Neuron (in vitro differentiated cells): ENCODE measurements around the gene CCNY.
"Not testable (repeated sequence)": the region's sequence is repeated elsewhere in the genome, so short reads cannot be mapped to it uniquely, and the experiment has no call there.

Experiments used
- H2AFZ ChIP-seq: one replicate; pipeline ENCODE4 v1.6.1; 2013; ENCODE audit warnings: low read depth, mild to moderate bottlenecking, inconsistent platforms, low read length, moderate library complexity
- H3K27me3 ChIP-seq: one replicate; pipeline ENCODE4 v1.6.1; 2013; ENCODE audit warnings: low read length; ENCODE audit not compliant: insufficient read depth
- H3K36me3 ChIP-seq: one replicate; pipeline ENCODE4 v1.6.1; 2013; ENCODE audit warnings: low read length; ENCODE audit not compliant: insufficient read depth
- H3K4me1 ChIP-seq: one replicate; pipeline ENCODE4 v1.6.1; 2013; ENCODE audit warnings: low read length; ENCODE audit not compliant: insufficient read depth
- H3K4me3 ChIP-seq: 2 replicates; pipeline ENCODE4 v1.5.1; 2013; ENCODE audit warnings: mild to moderate bottlenecking, low read length, moderate library complexity
- H3K9me3 ChIP-seq: one replicate; pipeline ENCODE4 v1.6.1; 2013; ENCODE audit warnings: low read length

The CCNY gene

DNA sequence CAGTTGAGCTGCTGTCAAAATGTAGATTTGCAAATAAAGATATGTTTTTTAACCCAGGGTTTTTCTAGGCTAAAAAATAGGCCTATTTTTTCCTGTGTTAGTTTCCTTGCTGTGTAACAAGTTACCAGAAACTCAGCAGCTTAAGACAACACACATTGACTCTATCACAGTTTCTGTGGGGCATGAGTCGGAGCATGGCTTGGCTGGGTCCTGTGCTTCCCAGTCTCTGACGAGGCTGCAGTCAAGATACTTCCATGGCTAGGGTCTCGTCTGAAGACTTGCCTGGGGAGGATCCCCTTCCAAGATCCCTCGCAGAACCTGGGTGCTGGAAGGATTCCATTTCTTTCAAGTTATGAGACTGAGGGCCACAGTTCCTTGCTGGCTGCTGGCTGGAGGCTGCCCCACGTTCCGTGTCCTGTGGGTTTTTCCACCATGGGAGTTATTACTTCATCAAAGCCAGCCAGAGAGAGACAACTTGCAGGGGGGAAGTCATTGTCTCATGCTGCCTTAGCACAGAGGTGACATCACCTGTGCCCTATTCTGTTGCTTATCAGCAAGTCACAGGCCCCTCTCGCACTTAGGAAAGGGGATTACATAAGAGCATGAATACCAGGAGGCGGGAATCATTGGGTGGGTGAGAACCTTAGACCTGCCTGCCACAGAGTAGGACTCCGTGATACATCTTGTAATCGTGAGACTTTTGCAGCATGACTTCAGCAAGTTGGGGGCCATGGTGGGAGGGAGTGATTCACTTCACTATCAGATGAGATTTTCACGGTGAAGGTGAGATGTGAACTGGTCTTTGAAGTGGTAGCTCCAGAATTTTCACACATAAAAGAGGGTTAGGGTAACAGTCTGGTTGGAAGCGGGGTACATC is 77.9 kb downstream of the CCNY start:
- H3K4me3 ChIP-seq, result no peak overlapping the region
- no peaks in the 10 kb centered on the region for H3K27me3 ChIP-seq
- H3K36me3 ChIP-seq, result no peaks in the 10 kb centered on the region
- H3K9me3 ChIP-seq, result no peaks in the 10 kb centered on the region
- peaks cover 18% of the 10 kb centered on the region for H3K4me1 ChIP-seq
- no peak overlapping the region for H2AFZ ChIP-seq

DNA sequence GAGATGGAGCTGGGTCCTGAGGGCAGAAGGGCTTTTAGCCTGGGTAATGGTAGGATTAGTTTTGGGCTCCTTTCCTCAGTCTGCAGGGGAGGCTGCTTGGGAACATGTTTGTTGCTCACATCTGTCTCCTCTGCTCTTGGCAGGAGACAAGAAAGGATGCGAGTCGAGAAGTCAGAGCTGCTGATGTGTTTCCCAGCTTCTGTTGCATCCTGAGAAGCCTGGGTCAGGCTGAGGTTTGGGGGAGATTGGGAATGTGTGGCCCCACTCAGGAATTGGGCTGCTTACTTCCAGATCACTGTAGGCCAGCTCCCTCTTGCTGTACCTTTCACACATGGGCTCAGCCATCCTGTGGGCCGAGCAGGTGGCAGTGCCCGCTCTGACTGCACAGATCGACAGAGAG is 79.2 kb downstream of the CCNY start:
- Histone ChIP-seq H2AFZ (no peak overlapping the region), H3K4me1 (peaks cover 21% of the 10 kb centered on the region), H3K4me3 (no peak overlapping the region), H3K9me3 (no peaks in the 10 kb centered on the region), H3K36me3 (no peaks in the 10 kb centered on the region), H3K27me3 (no peaks in the 10 kb centered on the region)

DNA sequence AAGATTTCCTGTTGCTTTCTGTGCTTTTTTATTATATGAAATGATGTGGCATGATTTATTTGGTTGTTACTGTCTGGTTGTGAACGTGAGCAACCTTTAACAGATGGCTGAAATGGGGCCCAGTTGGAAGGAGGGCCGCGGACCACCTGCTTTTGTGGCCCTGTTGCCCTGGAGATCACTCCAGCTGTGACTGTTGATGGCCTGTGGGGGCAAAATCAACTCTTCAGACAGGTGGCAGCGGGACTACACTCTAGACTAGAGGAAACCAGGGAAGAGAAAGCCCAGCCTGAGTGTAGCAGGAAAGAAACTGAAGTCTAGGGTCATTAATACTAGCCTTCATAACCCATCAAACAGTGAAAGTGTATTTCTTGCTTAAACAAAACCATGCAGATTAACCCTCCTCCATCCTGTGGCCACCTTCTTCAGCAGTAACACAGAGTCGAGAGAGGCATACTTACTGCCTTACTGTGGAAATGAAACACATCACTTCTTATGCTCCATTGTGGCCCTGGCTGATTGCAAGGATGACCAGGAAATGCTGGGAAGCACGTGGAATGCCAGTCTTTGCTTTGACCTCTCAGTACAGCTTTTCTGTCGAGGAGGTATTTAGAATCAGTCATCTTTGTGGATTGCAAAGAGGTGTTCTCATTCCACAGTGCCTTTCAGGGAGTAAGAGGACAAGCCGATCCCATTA is 80.5 kb downstream of the CCNY start:
- peaks cover 29% of the 10 kb centered on the region for H3K4me1 ChIP-seq
- H2AFZ ChIP-seq, result no peak overlapping the region
- H3K27me3 ChIP-seq, result no peaks in the 10 kb centered on the region
- H3K9me3 ChIP-seq, result no peaks in the 10 kb centered on the region
- no peaks in the 10 kb centered on the region for H3K36me3 ChIP-seq
- no peak overlapping the region for H3K4me3 ChIP-seq

DNA sequence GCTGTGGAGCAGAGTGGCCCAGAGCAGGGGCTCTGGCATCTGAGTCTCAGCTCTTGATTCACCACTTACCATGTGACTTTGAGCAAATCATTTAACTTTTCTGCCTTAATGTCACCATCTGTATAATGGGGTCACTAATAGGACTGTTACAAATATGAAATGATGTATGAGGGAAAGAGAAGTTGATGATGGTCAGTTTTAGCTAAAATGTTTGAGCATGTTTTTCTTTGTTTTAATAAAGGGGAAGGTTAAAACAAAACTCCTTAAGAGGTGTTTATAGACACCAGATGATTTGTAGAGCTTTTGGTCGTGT is 81.0 kb downstream of the CCNY start:
- Histone ChIP-seq H3K27me3 (no peaks in the 10 kb centered on the region), H3K4me3 (no peak overlapping the region), H2AFZ (no peak overlapping the region), H3K4me1 (peaks cover 28% of the 10 kb centered on the region), H3K36me3 (no peaks in the 10 kb centered on the region), H3K9me3 (no peaks in the 10 kb centered on the region)

DNA sequence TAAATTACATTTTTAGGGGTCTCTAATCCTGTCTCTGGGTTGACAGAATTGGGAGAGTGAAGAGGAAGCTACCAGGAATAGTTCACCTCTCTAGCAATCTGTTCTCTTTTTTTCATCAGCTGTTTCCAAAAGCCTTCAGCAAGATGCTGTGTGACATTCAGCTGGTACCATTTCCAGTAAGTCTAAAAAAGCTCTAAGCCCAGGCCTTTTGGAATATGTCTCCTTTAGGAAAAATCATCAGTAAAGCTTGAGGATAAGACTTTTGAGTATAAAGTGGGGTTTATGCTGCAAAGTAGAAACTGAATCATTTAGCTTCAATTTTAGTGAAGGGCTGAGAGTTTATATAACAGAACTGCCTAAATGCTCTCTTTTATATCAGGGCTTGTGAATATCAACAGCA is 81.5 kb downstream of the CCNY start:
- Histone ChIP-seq H3K27me3 (no peaks in the 10 kb centered on the region), H3K9me3 (no peaks in the 10 kb centered on the region), H3K36me3 (no peaks in the 10 kb centered on the region), H3K4me1 (peaks cover 33% of the 10 kb centered on the region), H3K4me3 (no peak overlapping the region), H2AFZ (no peak overlapping the region)

DNA sequence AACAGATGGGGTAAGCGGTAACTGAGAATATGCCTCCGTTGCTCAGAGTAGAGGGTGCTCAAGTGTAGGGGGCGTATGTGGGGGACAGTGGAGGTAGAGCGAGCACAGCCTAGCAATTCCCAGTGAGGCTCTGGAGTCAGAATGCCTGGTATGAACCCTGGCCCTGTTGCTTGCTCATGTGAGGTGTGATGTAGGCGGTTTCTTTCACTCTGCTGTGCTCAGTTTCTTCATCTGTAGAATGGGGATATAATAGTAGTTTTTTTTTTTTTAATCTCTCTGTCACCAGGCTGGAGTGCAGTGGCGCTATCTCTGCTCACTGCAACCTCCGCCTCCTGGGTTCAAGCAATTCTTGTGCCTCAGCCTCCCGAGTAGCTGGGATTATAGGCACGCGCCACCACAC is 82.3 kb downstream of the CCNY start:
- H3K36me3 ChIP-seq, H3K9me3 ChIP-seq, H2AFZ ChIP-seq, H3K27me3 ChIP-seq, H3K4me3 ChIP-seq: not testable (repeated sequence)
- peaks cover 41% of the 10 kb centered on the region for H3K4me1 ChIP-seq

DNA sequence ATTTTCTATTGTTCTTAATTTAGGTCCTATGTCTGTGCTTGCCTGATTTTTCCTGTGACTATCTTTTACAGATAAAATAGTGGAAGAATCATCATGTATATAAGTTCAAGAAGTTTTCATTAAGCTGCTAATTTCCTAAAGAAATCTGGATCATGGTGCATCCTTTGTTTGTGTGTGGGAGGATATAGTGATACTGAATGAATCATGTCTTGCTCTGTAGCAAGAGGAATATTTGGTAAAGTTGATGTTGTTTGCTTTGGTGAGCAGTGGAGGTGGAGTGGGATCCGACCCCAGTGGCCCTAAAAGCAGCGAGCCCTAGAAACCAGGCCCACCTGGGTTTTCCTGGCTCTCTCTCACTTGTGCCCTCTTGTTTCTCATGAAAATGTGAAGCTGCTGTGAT is 83.7 kb downstream of the CCNY start:
- no peak overlapping the region for H3K4me3 ChIP-seq
- H2AFZ ChIP-seq, result no peak overlapping the region
- no peaks in the 10 kb centered on the region for H3K36me3 ChIP-seq
- H3K9me3 ChIP-seq, result no peaks in the 10 kb centered on the region
- H3K27me3 ChIP-seq, result no peaks in the 10 kb centered on the region
- peaks cover 47% of the 10 kb centered on the region for H3K4me1 ChIP-seq

DNA sequence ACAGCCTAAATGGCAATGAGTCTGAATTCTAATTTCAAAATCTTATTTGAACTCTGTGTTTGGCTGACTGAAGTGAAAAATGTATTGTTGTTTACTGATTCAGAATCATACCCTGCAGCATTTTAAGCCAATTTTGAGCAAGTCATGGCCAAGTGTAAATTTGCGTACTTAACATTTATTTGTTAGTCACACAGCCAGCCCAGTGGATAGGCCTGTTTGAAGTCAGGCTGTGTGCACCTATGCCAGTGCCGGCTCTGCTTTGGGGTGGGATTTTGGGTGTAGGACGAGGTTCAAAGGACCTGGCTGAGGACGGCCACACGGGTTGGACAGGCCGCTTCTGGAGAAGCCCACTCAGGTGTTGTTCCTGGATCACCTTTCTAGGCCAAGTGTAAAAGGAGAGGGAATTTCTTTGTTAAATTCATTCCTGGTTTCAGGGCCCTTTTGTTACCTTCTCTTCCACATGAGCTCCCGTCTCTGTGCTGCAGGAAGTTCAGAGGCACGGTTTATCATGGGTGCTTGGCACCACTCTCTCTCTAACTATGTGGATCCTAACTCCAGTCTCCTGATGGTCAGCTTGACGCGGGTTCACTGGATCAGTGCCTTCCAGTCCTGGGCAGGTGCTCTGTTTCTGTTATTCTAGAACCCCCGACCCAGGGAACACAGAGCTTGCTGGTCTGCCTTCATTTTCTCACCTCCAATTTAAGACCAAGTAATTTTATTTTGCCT is 84.7 kb downstream of the CCNY start:
- Histone ChIP-seq H3K4me3 (no peak overlapping the region), H2AFZ (no peak overlapping the region), H3K4me1 (peaks cover 55% of the 10 kb centered on the region), H3K36me3 (no peaks in the 10 kb centered on the region), H3K9me3 (no peaks in the 10 kb centered on the region), H3K27me3 (no peaks in the 10 kb centered on the region)

DNA sequence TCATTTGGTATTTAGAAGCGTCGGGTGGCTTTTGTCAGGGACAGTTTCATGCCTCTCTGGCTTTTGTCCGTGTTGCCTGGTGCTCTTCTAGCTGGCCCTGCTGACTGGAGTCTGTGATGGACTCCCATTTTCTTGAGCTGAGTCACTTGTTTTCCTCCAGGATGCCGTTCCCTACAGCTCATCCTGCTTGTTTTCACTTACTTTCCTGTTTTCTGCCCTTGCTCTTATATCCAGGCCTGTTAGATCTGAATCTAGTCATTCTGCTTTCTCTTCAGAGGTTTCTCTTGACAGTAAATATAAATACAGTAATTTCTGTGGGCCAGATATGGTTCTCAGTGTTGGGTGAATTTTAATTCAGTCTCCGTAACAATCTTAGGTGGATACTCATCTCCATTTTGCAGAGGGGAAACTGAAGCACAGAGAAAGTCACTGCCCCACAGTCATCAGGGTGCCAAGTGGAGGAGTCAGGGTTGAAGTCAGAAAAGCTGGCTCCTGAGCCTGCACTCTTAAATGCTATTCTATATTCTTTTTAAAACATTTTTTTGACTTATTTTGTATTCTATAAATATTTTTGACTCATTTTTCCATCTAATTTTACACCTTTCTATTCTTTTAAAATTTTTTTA is 85.4 kb downstream of the CCNY start:
- H3K36me3 ChIP-seq, result no peaks in the 10 kb centered on the region
- H2AFZ ChIP-seq, result no peak overlapping the region
- no peaks in the 10 kb centered on the region for H3K27me3 ChIP-seq
- H3K9me3 ChIP-seq, result no peaks in the 10 kb centered on the region
- peaks cover 60% of the 10 kb centered on the region for H3K4me1 ChIP-seq
- no peak overlapping the region for H3K4me3 ChIP-seq

DNA sequence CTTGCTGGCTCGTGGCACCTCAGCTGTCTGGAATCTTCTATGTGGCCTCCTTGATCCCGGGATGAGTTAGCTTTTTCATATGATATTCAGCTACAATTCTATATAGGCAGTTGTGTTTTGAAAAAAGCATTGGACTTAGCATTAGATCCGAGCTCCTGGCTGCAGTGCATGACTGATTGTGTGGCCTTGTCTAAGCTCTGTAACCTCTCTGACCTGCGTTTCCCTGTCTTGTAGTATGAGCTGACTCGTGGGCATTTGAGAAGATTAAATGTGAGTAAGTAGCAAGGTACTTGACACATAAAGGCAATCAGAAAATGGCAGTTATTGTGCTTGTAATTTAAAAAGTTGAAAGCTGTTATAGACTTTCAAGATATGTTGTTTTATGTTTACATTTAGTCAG is 85.9 kb downstream of the CCNY start:
- Histone ChIP-seq H3K4me3 (no peak overlapping the region), H3K4me1 (peaks cover 62% of the 10 kb centered on the region), H3K9me3 (no peaks in the 10 kb centered on the region), H2AFZ (no peak overlapping the region), H3K36me3 (no peaks in the 10 kb centered on the region), H3K27me3 (no peaks in the 10 kb centered on the region)

DNA sequence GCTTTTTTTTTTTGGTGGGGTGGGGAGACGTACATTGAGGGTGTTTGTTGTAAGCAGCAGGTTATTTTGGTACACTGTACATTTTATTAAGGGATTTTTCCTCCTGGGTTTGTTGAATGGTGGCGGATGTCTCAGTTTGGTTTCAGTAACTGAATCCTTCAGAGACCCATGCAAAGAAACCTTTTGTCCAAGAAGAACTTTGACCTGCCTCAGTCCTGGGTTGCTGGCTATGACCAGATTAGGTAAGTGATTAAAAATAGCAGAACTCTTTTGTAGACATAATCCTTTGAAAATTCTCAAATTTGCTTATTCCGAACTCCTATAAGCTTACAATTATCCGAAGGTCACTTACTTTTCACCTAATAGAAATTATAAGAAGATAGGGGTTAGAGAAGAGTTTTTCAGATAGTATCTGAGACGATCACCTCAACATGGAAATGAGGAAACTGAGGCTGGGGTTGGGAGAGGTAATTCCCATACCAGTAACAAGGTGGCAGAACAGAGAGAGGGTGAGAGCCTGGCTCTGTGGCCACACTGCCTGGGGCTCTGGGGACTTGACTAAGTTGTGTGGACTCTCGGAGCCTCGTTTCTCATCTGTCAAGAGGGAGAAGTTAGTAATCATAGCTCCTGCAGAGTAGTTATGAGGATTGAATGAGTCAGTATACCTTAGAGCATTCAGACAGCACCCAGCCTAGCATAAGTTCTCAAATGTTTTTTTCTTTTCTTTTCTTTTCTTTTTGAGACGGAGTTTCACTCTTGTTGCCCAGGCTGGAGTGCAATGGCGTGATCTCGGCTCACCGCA is 87.4 kb downstream of the CCNY start:
- peaks cover 65% of the 10 kb centered on the region for H3K4me1 ChIP-seq
- no peaks in the 10 kb centered on the region for H3K9me3 ChIP-seq

DNA sequence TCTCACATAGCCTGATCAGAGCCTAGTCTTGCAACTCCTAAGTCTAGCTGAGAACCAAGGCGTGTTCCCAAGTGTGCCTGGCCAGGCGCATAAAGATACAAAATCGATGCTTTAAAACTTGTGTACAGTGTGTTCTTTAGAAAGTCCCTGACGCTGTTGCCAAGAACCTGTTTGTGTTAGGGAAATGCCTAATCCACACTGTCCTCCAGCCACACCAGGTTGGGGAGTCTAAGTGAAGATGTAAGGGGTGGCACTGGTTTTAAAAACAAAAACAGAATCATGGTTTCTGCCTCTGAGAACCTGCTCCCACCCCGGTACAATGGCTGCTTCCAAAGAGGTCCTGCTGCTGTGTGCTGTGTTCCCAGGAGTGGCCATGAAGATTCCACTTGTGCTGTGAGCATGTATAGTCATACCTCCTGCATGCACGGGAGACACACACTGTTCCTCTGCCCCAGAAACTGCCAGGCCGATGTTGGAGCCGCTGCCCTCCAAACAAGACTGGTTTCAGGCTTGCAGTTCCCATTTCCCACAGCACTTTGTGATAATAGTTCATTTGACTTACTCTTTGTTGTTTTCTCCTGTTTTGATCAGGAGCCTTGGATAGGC is 88.5 kb downstream of the CCNY start:
- H3K36me3 ChIP-seq, result no peaks in the 10 kb centered on the region
- H3K9me3 ChIP-seq, result no peaks in the 10 kb centered on the region
- H3K4me1 ChIP-seq, result peaks cover 65% of the 10 kb centered on the region
- no peaks in the 10 kb centered on the region for H3K27me3 ChIP-seq
- no peak overlapping the region for H3K4me3 ChIP-seq
- no peak overlapping the region for H2AFZ ChIP-seq

More for the DNA sequence above, 87.4 kb downstream of the CCNY start:
- Histone ChIP-seq H3K36me3 (no peaks in the 10 kb centered on the region), H2AFZ (no peak overlapping the region), H3K4me3 (no peak overlapping the region), H3K27me3 (no peaks in the 10 kb centered on the region)
